Adipocyte (in vitro differentiated cells): ENCODE measurements around the gene SLC9A3.

Source experiments
- DNase-seq: peaks from one replicate; pipeline ENCODE4 v3.0.0-alpha.2; 2015; ENCODE audit warnings: low read depth
- H3K27me3 ChIP-seq: replicated peaks from 2 replicates; pipeline ENCODE4 v1.7.0; 2013; ENCODE audit warnings: mild to moderate bottlenecking, low read length, moderate library complexity; ENCODE audit not compliant: control insufficient read depth, insufficient read depth
- H3K36me3 ChIP-seq: 2 replicates; pipeline ENCODE4 v1.7.0; 2013; ENCODE audit warnings: low read length, mild to moderate bottlenecking, moderate library complexity; ENCODE audit not compliant: control insufficient read depth, insufficient read depth, severe bottlenecking
- H3K4me1 ChIP-seq: 2 replicates; pipeline ENCODE4 v1.7.0; 2013; ENCODE audit warnings: mild to moderate bottlenecking, low read length, moderate library complexity; ENCODE audit not compliant: control insufficient read depth, insufficient read depth
- H3K4me3 ChIP-seq: 2 replicates; pipeline ENCODE4 v1.7.0; 2013; ENCODE audit warnings: mild to moderate bottlenecking, low read length, moderate library complexity
- H3K9ac ChIP-seq: 2 replicates; pipeline ENCODE4 v1.7.0; 2013; ENCODE audit warnings: mild to moderate bottlenecking, low read length, moderate library complexity
- H3K9me3 ChIP-seq: 2 replicates; pipeline ENCODE4 v1.7.0; 2013; ENCODE audit warnings: mild to moderate bottlenecking, low read length, moderate library complexity; ENCODE audit not compliant: control insufficient read depth

SLC9A3 gene

DNA sequence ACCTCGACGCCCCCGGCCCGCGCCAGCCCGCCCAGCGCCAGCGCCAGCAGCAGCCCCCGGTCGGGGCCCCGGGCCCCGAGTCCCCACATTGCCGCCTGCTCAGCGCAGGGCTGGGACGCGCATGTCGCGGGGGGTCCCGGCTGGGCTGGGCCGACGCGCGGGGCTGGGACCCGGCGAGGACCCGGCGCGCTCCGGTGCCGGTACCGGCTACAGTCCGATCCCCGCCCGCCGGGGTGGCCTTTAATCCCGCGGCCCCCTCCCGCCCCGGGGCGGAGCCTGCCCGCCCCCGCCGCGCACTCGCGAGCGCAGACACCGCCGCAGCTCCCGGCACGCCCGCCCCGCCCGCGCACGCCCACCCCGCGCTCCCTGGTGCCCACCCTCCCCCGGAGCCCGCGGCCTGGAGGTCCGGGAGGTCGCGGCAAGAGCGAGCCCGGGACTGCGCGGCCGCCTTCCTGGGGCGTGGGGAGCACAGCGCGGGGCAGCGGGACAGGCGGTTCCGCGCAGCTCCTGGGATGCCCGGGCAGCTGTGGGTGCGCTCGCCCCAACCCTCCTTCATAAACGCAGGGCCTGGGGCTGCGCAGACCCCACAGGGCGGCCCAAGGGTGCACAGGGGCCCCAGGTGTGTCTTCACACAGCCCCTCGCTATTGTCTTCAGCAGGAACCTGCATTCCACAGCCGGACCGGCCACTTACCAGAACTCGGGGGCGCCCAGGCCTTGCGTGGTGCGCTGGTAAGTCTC is at the start of gene SLC9A3:
SLC9A3 (minus strand) TSS at position 216 of the 739 bp plus-strand sequence.
- no peaks in the 10 kb centered on the region for H3K4me1 ChIP-seq
- no peak for DNase-seq
- H3K9me3 ChIP-seq = no peaks in the 10 kb centered on the region
- no peak within 1 kb of the TSS for H3K4me3 ChIP-seq
- H3K9ac ChIP-seq = no peak within 1 kb of the TSS
- H3K27me3 ChIP-seq = peaks cover 61% of the 10 kb centered on the region
- H3K36me3 ChIP-seq = no peaks in the 10 kb centered on the region

GRCh38 chr5:573976-574375 is 49.7 kb upstream of the SLC9A3 start:
- H3K4me3 ChIP-seq = no peak overlapping the region
- DNase-seq = no peak
- no peaks in the 10 kb centered on the region for H3K4me1 ChIP-seq
- H3K9ac ChIP-seq = no peak overlapping the region
- peaks cover 60% of the 10 kb centered on the region for H3K27me3 ChIP-seq
- no peaks in the 10 kb centered on the region for H3K36me3 ChIP-seq
- H3K9me3 ChIP-seq = peaks cover 38% of the 10 kb centered on the region

DNA sequence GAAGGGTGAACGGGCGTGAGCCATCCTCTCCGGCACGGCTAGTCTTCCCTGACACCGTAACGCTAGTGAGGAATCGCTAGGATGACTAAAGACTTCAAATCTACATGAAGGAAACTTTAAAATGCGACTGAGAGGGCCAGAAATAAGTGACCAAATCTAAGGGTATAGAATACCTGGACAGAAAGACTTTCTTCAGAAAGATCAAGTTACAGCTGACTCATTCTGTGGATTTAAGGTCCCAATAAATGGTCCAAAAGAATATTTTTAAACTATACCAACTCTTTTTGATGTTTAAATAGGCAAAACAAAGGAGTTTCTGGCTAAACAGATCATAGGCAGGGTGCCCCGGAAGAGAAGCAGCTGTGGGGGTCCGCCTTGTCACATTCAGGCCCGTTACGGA is 49.0 kb upstream of the SLC9A3 start:
- Histone ChIP-seq H3K4me1 (no peaks in the 10 kb centered on the region), H3K4me3 (no peak overlapping the region), H3K9me3 (peaks cover 34% of the 10 kb centered on the region), H3K9ac (no peak overlapping the region), H3K27me3 (peaks cover 57% of the 10 kb centered on the region), H3K36me3 (no peaks in the 10 kb centered on the region)
- DNase-seq = no peak

DNA sequence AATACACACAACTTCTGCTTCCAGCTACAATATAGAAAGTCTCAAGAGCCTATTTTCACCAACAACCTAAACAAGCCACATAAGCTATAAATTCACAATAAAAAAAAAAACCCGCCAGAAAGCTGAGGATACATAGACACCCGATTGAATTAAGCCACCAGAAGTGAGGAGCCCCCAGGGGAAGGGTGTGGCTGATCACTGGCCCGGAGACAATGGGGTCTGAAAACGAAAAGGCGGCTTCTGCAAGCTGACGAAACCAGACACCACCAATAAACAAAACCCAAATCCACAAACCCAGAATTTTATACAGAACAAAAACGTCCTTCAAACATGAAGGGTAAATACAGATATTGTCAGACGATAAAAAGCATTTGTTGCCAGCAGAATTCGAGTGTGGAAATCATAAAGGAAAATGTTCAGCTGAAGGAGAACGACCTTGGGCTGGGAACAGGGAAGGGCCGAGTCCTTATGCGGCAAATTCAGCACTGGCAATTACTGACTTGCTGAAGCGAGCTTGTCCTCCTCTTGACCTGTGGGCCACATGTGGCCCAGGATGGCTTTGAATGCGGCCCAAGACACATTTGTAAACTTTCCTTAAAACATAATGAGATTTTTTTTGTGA is 48.3 kb upstream of the SLC9A3 start:
- H3K9me3 ChIP-seq = peaks cover 30% of the 10 kb centered on the region
- H3K27me3 ChIP-seq = peaks cover 60% of the 10 kb centered on the region
- no peak overlapping the region for H3K9ac ChIP-seq
- H3K36me3 ChIP-seq = no peaks in the 10 kb centered on the region
- DNase-seq = no peak
- no peak overlapping the region for H3K4me3 ChIP-seq
- no peaks in the 10 kb centered on the region for H3K4me1 ChIP-seq

DNA sequence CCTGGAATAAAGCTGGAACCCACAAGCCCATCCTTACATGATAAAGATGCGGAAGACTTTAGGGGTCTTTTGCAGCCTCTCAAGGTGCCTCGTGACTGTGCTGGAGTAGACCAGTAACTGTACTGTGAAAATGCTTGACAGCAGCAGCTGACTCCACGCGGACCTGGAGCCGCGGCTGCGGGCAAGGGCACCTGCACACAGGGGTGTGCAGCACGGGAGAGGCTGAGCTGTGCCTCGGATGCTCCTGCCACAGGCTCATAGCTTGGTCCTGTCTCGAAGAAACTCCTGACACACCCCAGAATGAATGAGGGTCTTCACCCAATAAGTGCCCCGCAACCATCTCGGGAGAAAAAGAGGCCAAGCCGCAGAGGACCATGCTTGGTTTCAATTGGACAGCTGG is 47.5 kb upstream of the SLC9A3 start:
- no peak for DNase-seq
- Histone ChIP-seq H3K36me3 (no peaks in the 10 kb centered on the region), H3K4me3 (no peak overlapping the region), H3K9me3 (peaks cover 30% of the 10 kb centered on the region), H3K4me1 (no peaks in the 10 kb centered on the region), H3K9ac (no peak overlapping the region), H3K27me3 (peaks cover 65% of the 10 kb centered on the region)

GRCh38 chr5:570886-571285 is 46.6 kb upstream of the SLC9A3 start:
- DNase-seq = no peak
- Histone ChIP-seq H3K9me3 (peaks cover 29% of the 10 kb centered on the region), H3K4me1 (peaks cover 6% of the 10 kb centered on the region), H3K4me3 (no peak overlapping the region), H3K36me3 (no peaks in the 10 kb centered on the region), H3K27me3 (peaks cover 62% of the 10 kb centered on the region), H3K9ac (no peak overlapping the region)

DNA sequence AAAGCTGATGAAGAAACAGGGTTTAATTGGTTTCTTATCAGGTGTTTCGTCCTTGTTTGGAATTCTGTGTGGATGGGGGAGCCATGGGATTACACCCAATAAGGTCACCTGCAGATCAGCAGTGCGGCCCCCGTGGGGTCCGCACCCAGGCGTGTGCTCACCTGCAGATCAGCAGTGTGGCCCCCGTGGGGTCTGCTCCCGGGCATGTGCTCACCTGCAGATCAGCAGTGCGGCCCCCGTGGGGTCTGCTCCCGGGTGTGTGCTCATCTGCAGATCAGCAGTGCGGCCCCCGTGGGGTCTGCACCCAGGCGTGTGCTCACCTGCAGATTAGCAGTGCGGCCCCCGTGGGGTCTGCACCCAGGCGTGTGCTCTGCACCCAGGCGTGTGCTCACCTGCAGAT is 46.2 kb upstream of the SLC9A3 start:
- Histone ChIP-seq H3K4me3 (no peak overlapping the region), H3K27me3 (peaks cover 57% of the 10 kb centered on the region)
- no peak for DNase-seq

GRCh38 chr5:569868-570361 is 45.7 kb upstream of the SLC9A3 start:
- Histone ChIP-seq H3K4me3 (no peak overlapping the region), H3K9me3 (peaks cover 20% of the 10 kb centered on the region), H3K27me3 (peaks cover 52% of the 10 kb centered on the region), H3K9ac (no peak overlapping the region), H3K36me3 (no peaks in the 10 kb centered on the region), H3K4me1 (peaks cover 8% of the 10 kb centered on the region)
- no peak for DNase-seq

More for the DNA sequence above, 46.2 kb upstream of the SLC9A3 start:
- Histone ChIP-seq H3K36me3 (no peaks in the 10 kb centered on the region), H3K9ac (no peak overlapping the region), H3K9me3 (peaks cover 25% of the 10 kb centered on the region), H3K4me1 (peaks cover 8% of the 10 kb centered on the region)

- DNase-seq = no peak
- no peak overlapping the region for H3K4me3 ChIP-seq
- no peak overlapping the region for H3K9ac ChIP-seq
- H3K4me1 ChIP-seq = peaks cover 8% of the 10 kb centered on the region
- H3K9me3 ChIP-seq = peaks cover 19% of the 10 kb centered on the region
- H3K27me3 ChIP-seq = peaks cover 48% of the 10 kb centered on the region
- no peaks in the 10 kb centered on the region for H3K36me3 ChIP-seq
Measured at GRCh38 chr5:569358-569867, 45.2 kb upstream of the SLC9A3 start.

GRCh38 chr5:568809-569208 is 44.6 kb upstream of the SLC9A3 start:
- no peak for DNase-seq
- peaks cover 19% of the 10 kb centered on the region for H3K9me3 ChIP-seq
- no peak overlapping the region for H3K9ac ChIP-seq
- H3K27me3 ChIP-seq = peaks cover 43% of the 10 kb centered on the region
- peaks cover 8% of the 10 kb centered on the region for H3K4me1 ChIP-seq
- no peaks in the 10 kb centered on the region for H3K36me3 ChIP-seq
- H3K4me3 ChIP-seq = no peak overlapping the region

- DNase-seq = no peak
- Histone ChIP-seq H3K9me3 (peaks cover 19% of the 10 kb centered on the region), H3K9ac (no peak overlapping the region), H3K27me3 (peaks cover 38% of the 10 kb centered on the region), H3K4me1 (peaks cover 8% of the 10 kb centered on the region), H3K36me3 (no peaks in the 10 kb centered on the region), H3K4me3 (no peak overlapping the region)
Measured at GRCh38 chr5:568061-568781, 44.0 kb upstream of the SLC9A3 start.
